Measurements from ENCODE around the gene ATP11A.

DNA sequence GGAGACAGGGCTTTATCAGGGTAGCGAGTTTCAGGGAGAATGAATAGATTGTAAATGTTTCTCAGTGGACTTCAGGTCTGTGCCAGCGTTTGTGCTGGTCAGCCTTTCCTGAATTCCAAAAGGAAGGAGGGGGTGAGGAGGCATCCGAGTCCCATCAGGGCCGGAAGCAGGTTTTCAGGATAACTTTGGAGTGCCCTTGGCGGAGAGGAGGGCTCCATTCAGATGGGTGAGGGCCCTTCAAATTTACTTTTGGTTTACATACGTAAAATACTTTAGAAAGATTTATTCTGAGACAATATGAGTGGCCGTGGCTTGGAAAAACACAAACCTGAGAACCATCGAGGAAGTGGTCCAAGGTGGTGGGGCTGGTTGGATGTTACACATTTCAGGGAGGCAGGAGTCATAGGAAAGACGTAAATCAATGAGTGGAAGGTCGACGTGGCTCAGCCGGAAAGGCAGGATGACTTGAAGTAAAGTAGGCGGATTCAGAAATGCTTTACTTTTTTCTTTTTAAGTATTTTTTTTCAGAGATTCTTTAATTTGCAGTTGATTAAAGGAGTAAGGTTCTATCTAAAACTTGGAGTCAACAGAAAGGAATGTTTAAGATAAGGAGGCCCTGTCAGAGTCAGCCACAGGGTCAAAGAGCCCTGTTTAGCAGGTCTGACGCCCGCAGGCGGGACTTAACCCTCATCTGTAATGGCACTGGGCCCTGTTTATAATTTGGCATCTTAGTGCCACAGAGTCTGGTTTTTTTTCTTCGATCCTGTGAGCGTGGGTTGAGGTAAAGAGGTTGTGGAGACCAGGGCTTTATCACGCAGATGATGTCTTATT is 32.8 kb downstream of the ATP11A start:
- TF ChIP-seq POLR2A (IDR thresholded peaks at IDR 0.05) (no peak), CTCF (IDR thresholded peaks at IDR 0.05) (no peak)
